ENCODE results near the gene ZMPSTE24. TPM values are rescaled to one million over a fixed set of nuclear protein-coding genes. Genes with fewer than 3 reads are reported as not detected.

Gene ZMPSTE24
- total and polyA plus RNA-seq, 2 of the 4 experiments (the other 2 are of a cell fraction): 21.0 to 28.9 TPM

- intact Hi-C loops (cut with micrococcal nuclease): loop anchor here (2.0 kb wide), 1 partner anchor 17 kb away; no protein-coding TSS in a partner anchor
These were observed 18.4 kb upstream of the ZMPSTE24 start for GRCh38 chr1:40239626-40240025.

More at GRCh38 chr1:40239626-40240025, 18.4 kb upstream of the ZMPSTE24 start:
- no peak overlapping the region for H3K27ac ChIP-seq (ENCODE audit: insufficient read depth, low read length)
- H3K9me1 ChIP-seq (ENCODE audit: insufficient read depth, low read length): no peaks in the 10 kb centered on the region; the same call in 1 of the 2 replicates
- H2BK120ac ChIP-seq (ENCODE audit: low read depth, low read length): no peak overlapping the region
- in situ Hi-C loops (cut with MboI; ENCODE audit: low sequenced_read_pairs): no loop called here
- H3K4ac ChIP-seq (ENCODE audit: low read depth, low read length): no peak overlapping the region
- DNase-seq: no peak
- dilution Hi-C loops (cut with HindIII; ENCODE audit: low sequenced_read_pairs, unreplicated experiment): no loop called here
- no peaks in the 10 kb centered on the region for H3K9me3 ChIP-seq (ENCODE audit: control insufficient read depth, insufficient read depth, low read length)
- H3K56ac ChIP-seq (ENCODE audit: extremely low read depth, insufficient read depth, low read length): no peak overlapping the region
- H3K4me1 ChIP-seq (ENCODE audit: control insufficient read depth, insufficient read depth, low read length): peaks cover 3% of the 10 kb centered on the region; the same call in 1 of the 2 replicates
- no peak for TF ChIP-seq MAFK (IDR thresholded peaks at IDR 0.05; ENCODE audit: low read depth, low read length)
- TF ChIP-seq ELK1 (IDR thresholded peaks at IDR 0.05; ENCODE audit: borderline replicate concordance, low read depth, low read length): no peak
- no peak for TF ChIP-seq CTCF (conservative IDR thresholded peaks at IDR 0.05; ENCODE audit: low read depth, low read length)
- TF ChIP-seq NFE2L2 (IDR thresholded peaks at IDR 0.05; ENCODE audit: low read depth, low read length): no peak
- TF ChIP-seq BHLHE40 (IDR thresholded peaks at IDR 0.05; ENCODE audit: low read depth, low read length): no peak
- TF ChIP-seq RAD21 (IDR thresholded peaks at IDR 0.05; ENCODE audit: low read length): no peak
- TF ChIP-seq CHD1 (IDR thresholded peaks at IDR 0.05; ENCODE audit: low read depth, low read length): no peak
- TF ChIP-seq RCOR1 (IDR thresholded peaks at IDR 0.05; ENCODE audit: insufficient replicate concordance, low read length): no peak
- no peak for TF ChIP-seq MXI1 (IDR thresholded peaks at IDR 0.05; ENCODE audit: borderline replicate concordance, low read depth, low read length)
- TF ChIP-seq FOS (IDR thresholded peaks at IDR 0.05; ENCODE audit: low read depth, low read length): no peak
- no peak for TF ChIP-seq RFX5 (IDR thresholded peaks at IDR 0.05; ENCODE audit: low read depth, low read length)
- TF ChIP-seq POLR2A (IDR thresholded peaks at IDR 0.05; ENCODE audit: low read depth, low read length): no peak
- no peak for TF ChIP-seq MAZ (IDR thresholded peaks at IDR 0.05; ENCODE audit: borderline replicate concordance, low read depth, low read length)
- TF ChIP-seq USF2 (IDR thresholded peaks at IDR 0.05; ENCODE audit: low read depth, low read length): no peak
- TF ChIP-seq CEBPB (IDR thresholded peaks at IDR 0.05; ENCODE audit: low read depth, low read length): no peak
- no peak for ATAC-seq (ENCODE audit: low read depth)
- WGBS, 2 experiments (ENCODE audit: extremely low coverage in 2 of 2, insufficient read length in 1 of 2): no CpG with 5 or more reads among the region's 1 CpG
- no peak overlapping the region for H2AK5ac ChIP-seq (ENCODE audit: low read depth, low read length)
- no peak overlapping the region for H4K8ac ChIP-seq (ENCODE audit: low read depth in 2 of 2, low read length in 2 of 2)
- no peak overlapping the region for H3K4me2 ChIP-seq (ENCODE audit: low read depth, low read length)
- no peaks in the 10 kb centered on the region for H3K27me3 ChIP-seq (ENCODE audit: control insufficient read depth, insufficient read depth, low read length)
- no peak overlapping the region for H2AK9ac ChIP-seq (replicated peaks; ENCODE audit: low read depth, low read length, poor library complexity)
- ChIA-PET CTCF (interaction anchor here (0.5 to 1.3 kb wide), 2 partner anchors 75 to 1563 kb away, joined by 3 to 4 read pairs; no protein-coding TSS in a partner anchor), POLR2A (ENCODE audit: unreplicated experiment) (no interaction called here)
- H2BK5ac ChIP-seq (ENCODE audit: low read depth, low read length, poor library complexity, severe bottlenecking): no peak overlapping the region
- H3K4me3 ChIP-seq (ENCODE audit: insufficient read depth, low read depth, low read length): no peak overlapping the region
- H3K18ac ChIP-seq (ENCODE audit: low read depth, low read length): no peak overlapping the region
- no peak overlapping the region for H4K91ac ChIP-seq (ENCODE audit: insufficient read depth, low read depth, low read length)
- H3K36me3 ChIP-seq (ENCODE audit: control insufficient read depth, insufficient read depth, low read length): peaks cover 17% of the 10 kb centered on the region
- no peak overlapping the region for H2BK15ac ChIP-seq (ENCODE audit: low read depth, low read length)
- no peak overlapping the region for H3K14ac ChIP-seq (replicated peaks; ENCODE audit: low read depth, low read length)
- H4K20me1 ChIP-seq (ENCODE audit: insufficient read depth, low read length): no peaks in the 10 kb centered on the region
- no peak overlapping the region for H2BK20ac ChIP-seq (ENCODE audit: low read depth, low read length)
- H3K9ac ChIP-seq (ENCODE audit: low read depth, low read length): no peak overlapping the region
- no peak overlapping the region for H3K23ac ChIP-seq (ENCODE audit: low read depth, low read length)
- no peak overlapping the region for H4K5ac ChIP-seq (ENCODE audit: low read depth, low read length)
- no peak overlapping the region for H2AFZ ChIP-seq (replicated peaks; ENCODE audit: low read length, poor library complexity)
- H3K79me1 ChIP-seq (ENCODE audit: low read depth in 1 of 2, low read length in 2 of 2): peaks cover 17 to 43% of the 10 kb centered on the region in 2 experiments
- no TSS peak for BruUV-seq (replicated peaks)
